H9 (cell line): ENCODE measurements around the gene CACNB2. TPM values are rescaled to one million over a fixed set of nuclear protein-coding genes. Genes with fewer than 3 reads are reported as not detected.

Experiments used
- DNase-seq: peaks from one replicate; pipeline ENCODE4 v3.0.0-alpha.2; 2017
- H2AFZ ChIP-seq: one replicate; pipeline ENCODE4 v1.6.1; 2013; ENCODE audit warnings: mild to moderate bottlenecking, low read length, control low read depth, moderate library complexity
- H2AK5ac ChIP-seq: 2 replicates; pipeline ENCODE4 v1.6.1; 2013; ENCODE audit warnings: low read length, control low read depth, mixed read lengths; ENCODE audit not compliant: insufficient read length
- H2BK120ac ChIP-seq: one replicate; pipeline ENCODE4 v1.6.1; 2013; ENCODE audit warnings: low read depth, mild to moderate bottlenecking, low read length, control low read depth, inconsistent platforms; ENCODE audit not compliant: poor library complexity, severe bottlenecking
- H2BK12ac ChIP-seq: 2 replicates; pipeline ENCODE4 v1.6.1; 2013; ENCODE audit warnings: low read length, control low read depth, mixed read lengths, low read depth; ENCODE audit not compliant: insufficient read length
- H2BK15ac ChIP-seq: 2 replicates; pipeline ENCODE4 v1.6.1; 2013; ENCODE audit warnings: low read depth, low read length, control low read depth
- H2BK20ac ChIP-seq: one replicate; pipeline ENCODE4 v1.6.1; 2013; ENCODE audit warnings: low read depth, mild to moderate bottlenecking, low read length, control low read depth, inconsistent platforms; ENCODE audit not compliant: poor library complexity, severe bottlenecking
- H2BK5ac ChIP-seq: 2 replicates; pipeline ENCODE4 v1.6.1; 2013; ENCODE audit warnings: low read length, control low read depth, mixed read lengths; ENCODE audit not compliant: insufficient read length
- H3K14ac ChIP-seq: 2 replicates; pipeline ENCODE4 v1.6.1; 2013; ENCODE audit warnings: low read length, control low read depth; ENCODE audit not compliant: insufficient read depth
- H3K18ac ChIP-seq: 2 replicates; pipeline ENCODE4 v1.6.1; 2013; ENCODE audit warnings: low read depth, mild to moderate bottlenecking, mixed read lengths, low read length, control low read depth; ENCODE audit not compliant: insufficient read length
- H3K23ac ChIP-seq: 2 replicates; pipeline ENCODE4 v1.6.1; 2013; ENCODE audit warnings: low read length, control low read depth, mixed read lengths, low read depth; ENCODE audit not compliant: insufficient read length
- H3K23me2 ChIP-seq: 2 replicates; pipeline ENCODE4 v1.6.1; 2013; ENCODE audit warnings: low read depth, mild to moderate bottlenecking, mixed read lengths, low read length, control low read depth; ENCODE audit not compliant: insufficient read length, poor library complexity, severe bottlenecking
- H3K27ac ChIP-seq: 2 replicates; pipeline ENCODE4 v1.5.1; 2013; ENCODE audit warnings: low read length, control low read depth, mixed read lengths, low read depth; ENCODE audit not compliant: insufficient read length
- H3K27me3 ChIP-seq: 2 replicates; pipeline ENCODE4 v1.6.1; 2013; ENCODE audit warnings: low read length, control low read depth, inconsistent platforms; ENCODE audit not compliant: insufficient read depth
- H3K4ac ChIP-seq: 2 replicates; pipeline ENCODE4 v1.6.1; 2013; ENCODE audit warnings: low read depth, mild to moderate bottlenecking, control low read depth, inconsistent platforms, low read length, moderate library complexity
- H3K4me1 ChIP-seq: 2 replicates; pipeline ENCODE4 v1.6.1; 2013; ENCODE audit warnings: low read length, control low read depth, inconsistent platforms; ENCODE audit not compliant: insufficient read depth
- H3K4me2 ChIP-seq: 2 replicates; pipeline ENCODE4 v1.6.1; 2013; ENCODE audit warnings: low read length, control low read depth, mixed read lengths; ENCODE audit not compliant: insufficient read length, insufficient read depth
- H3K56ac ChIP-seq: 2 replicates; pipeline ENCODE4 v1.6.1; 2013; ENCODE audit warnings: low read depth, mild to moderate bottlenecking, mixed read lengths, low read length, control low read depth; ENCODE audit not compliant: insufficient read length
- H3K79me1 ChIP-seq: 2 replicates; pipeline ENCODE4 v1.6.1; 2013; ENCODE audit warnings: low read depth, mild to moderate bottlenecking, moderate library complexity, low read length, control low read depth, inconsistent platforms; ENCODE audit not compliant: insufficient read depth, poor library complexity, severe bottlenecking
- H3K79me2 ChIP-seq: 2 replicates; pipeline ENCODE4 v1.6.1; 2013; ENCODE audit warnings: low read length, control low read depth, inconsistent platforms; ENCODE audit not compliant: insufficient read depth
- H3K9ac ChIP-seq: 2 replicates; pipeline ENCODE4 v1.6.1; 2013; ENCODE audit warnings: low read length, control low read depth, mixed read lengths; ENCODE audit not compliant: insufficient read length; ENCODE audit errors: extremely low read depth
- H3K9me3 ChIP-seq: one replicate; pipeline ENCODE4 v1.6.1; 2013; ENCODE audit warnings: low read depth, low read length, inconsistent platforms; ENCODE audit not compliant: control insufficient read depth
- H3T11ph ChIP-seq: one replicate; pipeline ENCODE4 v1.6.1; 2013; ENCODE audit warnings: mild to moderate bottlenecking, low read length, control low read depth, inconsistent platforms
- H4K20me1 ChIP-seq: one replicate; pipeline ENCODE4 v1.6.1; 2013; ENCODE audit not compliant: control insufficient read depth, insufficient read length, insufficient read depth
- H4K5ac ChIP-seq: 2 replicates; pipeline ENCODE4 v1.6.1; 2013; ENCODE audit warnings: low read depth, mild to moderate bottlenecking, mixed read lengths, low read length, control low read depth; ENCODE audit not compliant: insufficient read length
- H4K8ac ChIP-seq: replicated peaks from 2 replicates; pipeline ENCODE4 v1.6.1; 2013; ENCODE audit warnings: low read length, control low read depth, mixed read lengths, low read depth; ENCODE audit not compliant: insufficient read length
- H4K91ac ChIP-seq: 2 replicates; pipeline ENCODE4 v1.6.1; 2013; ENCODE audit warnings: low read depth, mild to moderate bottlenecking, moderate library complexity, mixed read lengths, low read length, control low read depth; ENCODE audit not compliant: insufficient read length
- H3K27ac Mint-ChIP-seq, 3 experiments: 2 replicates in 2 of 3; 3 replicates in 1 of 3; pipeline ENCODE4 v1.8.0; 2020 to 2021; ENCODE audit warnings: mixed read lengths in 3 of 3, mild to moderate bottlenecking in 1 of 3, moderate library complexity in 1 of 3
- H3K27me3 Mint-ChIP-seq: 2 replicates; pipeline ENCODE4 v1.8.0; 2021; ENCODE audit warnings: low read depth, mild to moderate bottlenecking, moderate library complexity, mixed read lengths
- H3K36me3 Mint-ChIP-seq, 3 experiments: 2 replicates in 2 of 3; 3 replicates in 1 of 3; pipeline ENCODE4 v1.8.0; 2020 to 2021; ENCODE audit warnings: low read depth in 3 of 3, mixed read lengths in 3 of 3; ENCODE audit not compliant: insufficient read depth in 1 of 3
- H3K4me1 Mint-ChIP-seq, 2 experiments: 2 replicates each; pipeline ENCODE4 v1.8.0; 2020; ENCODE audit warnings: mixed read lengths in 2 of 2
- H3K4me3 Mint-ChIP-seq, 2 experiments: 2 replicates in 1 of 2; 3 replicates in 1 of 2; pipeline ENCODE4 v1.8.0; 2020 to 2021; ENCODE audit warnings: mild to moderate bottlenecking in 2 of 2, mixed read lengths in 2 of 2, moderate library complexity in 1 of 2
- H3K9me3 Mint-ChIP-seq, 2 experiments: 2 replicates in 1 of 2; 3 replicates in 1 of 2; pipeline ENCODE4 v1.8.0; 2020; ENCODE audit warnings: mild to moderate bottlenecking in 2 of 2, mixed read lengths in 2 of 2, moderate library complexity in 1 of 2
- WGBS: extraction: QIAGEN DNeasy Blood & Tissue Kit; methylation state at CpG from one replicate; pipeline ENCODE4 v1.1.7; 2013; ENCODE audit warnings: missing lambda C conversion rate, low lambda C conversion rate, mixed read lengths; ENCODE audit not compliant: insufficient read length; ENCODE audit errors: extremely low coverage; 5-methylcytosine and 5-hydroxymethylcytosine counted together
- total RNA-seq: library from RNA; stranded (reverse); gene quantifications from 2 replicates; pipeline ENCODE4 v1.2.1, GENCODE V29; 2021
- TF ChIP-seq, protein P1 (sequence below): fragments of 200-600 bp; sonication (generic); conservative IDR thresholded peaks from 3 replicates; pipeline ENCODE4 v1.8.0; 2021; ENCODE audit warnings: antibody characterized with exemption, mild to moderate bottlenecking

The CACNB2 gene
- total RNA-seq, 1 experiment from 2014 or later, result 2.6 TPM

DNA sequence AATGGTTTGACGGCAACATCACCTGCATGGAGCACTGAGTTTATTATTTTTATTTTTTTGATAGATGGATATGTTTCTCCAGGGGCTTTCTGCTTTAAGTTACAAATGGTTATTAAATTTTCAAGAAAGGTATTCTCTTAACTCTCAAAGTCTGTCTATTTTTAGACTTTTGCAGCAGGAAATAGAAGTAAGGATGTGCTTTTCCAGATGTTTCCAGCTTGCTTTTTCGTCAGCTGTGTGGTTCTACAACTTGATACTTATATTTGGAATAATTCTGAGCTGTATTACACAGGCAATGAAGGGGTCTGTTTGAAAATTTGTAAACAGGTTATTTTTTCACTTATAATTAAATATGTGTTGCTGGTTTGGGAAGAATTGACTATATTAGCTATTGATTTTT lies 69.0 kb downstream of the CACNB2 start:
- WGBS, result no CpG with 5 or more reads among the region's 2 CpGs
- H3K9ac ChIP-seq, result no peak overlapping the region
- H3K23ac ChIP-seq, result no peak overlapping the region
- no peaks in the 10 kb centered on the region for H3K79me1 ChIP-seq
- no peak overlapping the region for H2BK20ac ChIP-seq
- no peak overlapping the region for H3K27ac Mint-ChIP-seq
- no peaks in the 10 kb centered on the region for H3K9me3 Mint-ChIP-seq
- H3T11ph ChIP-seq, result no peak overlapping the region
- no peaks in the 10 kb centered on the region for H4K20me1 ChIP-seq
- no peaks in the 10 kb centered on the region for H3K4me1 ChIP-seq
- peaks cover 0 to 2% of the 10 kb centered on the region in 2 experiments; a peak in 1 of 4 replicates for H3K4me1 Mint-ChIP-seq
- H3K79me2 ChIP-seq, result no peaks in the 10 kb centered on the region
- H3K23me2 ChIP-seq, result no peaks in the 10 kb centered on the region
- no peak overlapping the region for H4K91ac ChIP-seq
- H2AK5ac ChIP-seq, result no peak overlapping the region
- H3K14ac ChIP-seq, result no peak overlapping the region
- TF ChIP-seq, protein P1, sequence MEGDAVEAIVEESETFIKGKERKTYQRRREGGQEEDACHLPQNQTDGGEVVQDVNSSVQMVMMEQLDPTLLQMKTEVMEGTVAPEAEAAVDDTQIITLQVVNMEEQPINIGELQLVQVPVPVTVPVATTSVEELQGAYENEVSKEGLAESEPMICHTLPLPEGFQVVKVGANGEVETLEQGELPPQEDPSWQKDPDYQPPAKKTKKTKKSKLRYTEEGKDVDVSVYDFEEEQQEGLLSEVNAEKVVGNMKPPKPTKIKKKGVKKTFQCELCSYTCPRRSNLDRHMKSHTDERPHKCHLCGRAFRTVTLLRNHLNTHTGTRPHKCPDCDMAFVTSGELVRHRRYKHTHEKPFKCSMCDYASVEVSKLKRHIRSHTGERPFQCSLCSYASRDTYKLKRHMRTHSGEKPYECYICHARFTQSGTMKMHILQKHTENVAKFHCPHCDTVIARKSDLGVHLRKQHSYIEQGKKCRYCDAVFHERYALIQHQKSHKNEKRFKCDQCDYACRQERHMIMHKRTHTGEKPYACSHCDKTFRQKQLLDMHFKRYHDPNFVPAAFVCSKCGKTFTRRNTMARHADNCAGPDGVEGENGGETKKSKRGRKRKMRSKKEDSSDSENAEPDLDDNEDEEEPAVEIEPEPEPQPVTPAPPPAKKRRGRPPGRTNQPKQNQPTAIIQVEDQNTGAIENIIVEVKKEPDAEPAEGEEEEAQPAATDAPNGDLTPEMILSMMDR, result no peak
- no peak overlapping the region for H2BK15ac ChIP-seq
- no peak overlapping the region for H2AFZ ChIP-seq
- H3K9me3 ChIP-seq, result no peaks in the 10 kb centered on the region
- no peaks in the 10 kb centered on the region for H3K27me3 Mint-ChIP-seq
- H4K5ac ChIP-seq, result no peak overlapping the region
- no peak overlapping the region for H2BK12ac ChIP-seq
- no peak overlapping the region for H3K4me3 Mint-ChIP-seq
- H3K4ac ChIP-seq, result no peak overlapping the region
- H2BK120ac ChIP-seq, result no peak overlapping the region
- no peak overlapping the region for H3K18ac ChIP-seq
- no peak overlapping the region for H3K4me2 ChIP-seq
- H3K27me3 ChIP-seq, result no peaks in the 10 kb centered on the region
- H2BK5ac ChIP-seq, result no peak overlapping the region
- no peak for DNase-seq
- no peak overlapping the region for H4K8ac ChIP-seq
- H3K36me3 Mint-ChIP-seq, result no peaks in the 10 kb centered on the region
- no peak overlapping the region for H3K56ac ChIP-seq
- H3K27ac ChIP-seq, result no peak overlapping the region
